ENCODE results near the gene TAF1A.

Gene TAF1A

DNA sequence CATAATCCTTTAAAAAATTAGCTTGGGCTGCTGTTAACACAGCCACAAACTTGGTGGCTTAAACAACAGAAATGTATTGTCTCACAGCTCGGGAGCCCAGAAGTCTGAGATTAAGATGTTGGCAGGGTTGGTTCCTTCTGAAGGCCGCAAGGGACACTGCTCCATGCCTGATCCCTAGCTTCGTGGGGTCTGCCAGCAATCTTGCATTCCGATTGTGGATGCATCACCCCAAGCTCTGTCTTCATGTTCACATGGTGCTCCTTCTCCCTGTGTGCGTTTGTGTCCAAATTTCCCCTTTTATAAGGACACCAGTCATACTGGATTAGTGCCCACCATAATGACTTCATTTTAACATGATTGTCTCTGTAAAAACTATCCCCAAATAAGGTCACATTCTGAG lies 36.9 kb downstream of the TAF1A start:
- H3K4me3 ChIP-seq (ENCODE audit: low read length): no peak overlapping the region
- H3K27ac ChIP-seq (ENCODE audit: low read depth, low read length): no peak overlapping the region
- no peak overlapping the region for H3K23ac ChIP-seq (ENCODE audit: low read length)
- no peak overlapping the region for H3K4me2 ChIP-seq (ENCODE audit: low read length)
- WGBS (ENCODE audit: extremely low coverage, insufficient coverage, low lambda C conversion rate): no CpG with 5 or more reads among the region's 5 CpGs
- no peak overlapping the region for H3K56ac ChIP-seq (ENCODE audit: low read length)
- no peak overlapping the region for H2BK5ac ChIP-seq (ENCODE audit: low read length)
- no peak overlapping the region for H2BK15ac ChIP-seq (replicated peaks; ENCODE audit: low read depth)
- H3K79me1 ChIP-seq (ENCODE audit: low read length): no peaks in the 10 kb centered on the region
- H2BK120ac ChIP-seq (ENCODE audit: low read depth, low read length): no peak overlapping the region
- no peak overlapping the region for H4K8ac ChIP-seq (ENCODE audit: low read depth, low read length)
- no peaks in the 10 kb centered on the region for H3K36me3 ChIP-seq (ENCODE audit: control insufficient read depth, insufficient read depth, low read length)
- no peak overlapping the region for H3K18ac ChIP-seq (ENCODE audit: low read length)
- no peak overlapping the region for H2AK5ac ChIP-seq (ENCODE audit: low read length)
- no peak overlapping the region for H3K4ac ChIP-seq (ENCODE audit: low read depth, low read length)
- DNase-seq: no peak
- no peaks in the 10 kb centered on the region for H3K79me2 ChIP-seq (ENCODE audit: control insufficient read depth, insufficient read depth, low read length)
- no peaks in the 10 kb centered on the region for H3K27me3 ChIP-seq (ENCODE audit: insufficient read depth, low read length, poor library complexity)
- H4K5ac ChIP-seq (ENCODE audit: low read length): no peak overlapping the region
- no peak overlapping the region for H3K9ac ChIP-seq (ENCODE audit: low read length)
- no peaks in the 10 kb centered on the region for H3K4me1 ChIP-seq (ENCODE audit: control insufficient read depth, low read depth, low read length)

DNA sequence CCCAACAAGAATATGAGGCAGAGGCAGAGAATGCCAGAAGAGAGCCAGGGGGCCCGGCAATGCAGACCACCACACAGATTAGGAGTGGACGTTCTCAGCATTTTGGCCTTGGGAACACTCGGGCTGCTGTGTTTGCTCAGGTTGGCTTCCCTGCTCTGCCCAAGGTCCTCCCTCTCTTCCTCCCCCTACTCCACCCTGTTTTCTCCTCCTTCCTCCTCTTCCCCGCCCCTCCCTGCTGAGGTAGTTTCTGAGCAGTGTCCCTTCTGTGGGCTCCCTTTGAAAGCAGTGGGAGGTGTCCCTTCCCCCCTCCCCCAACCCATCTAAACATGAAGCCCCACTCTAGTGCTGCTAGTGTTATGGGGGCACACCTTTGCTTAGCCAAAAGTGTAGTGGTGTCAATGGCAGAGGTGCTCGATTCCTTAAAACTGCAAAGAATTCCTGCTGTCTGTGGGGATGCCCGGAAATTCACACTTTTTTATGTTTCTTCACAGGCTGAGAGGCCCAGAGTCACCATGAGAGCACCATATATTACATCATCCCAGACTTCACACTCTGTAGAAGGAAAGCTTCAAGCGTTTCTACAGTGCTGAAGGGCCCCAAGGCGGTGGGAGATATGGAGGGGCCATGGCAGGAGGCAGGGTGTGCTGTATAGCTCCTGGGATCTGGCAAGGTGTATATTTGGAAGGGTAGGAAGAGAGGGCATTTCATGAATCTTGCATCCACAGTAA lies 41.6 kb downstream of the TAF1A start, which contains the start of gene HHIPL2:
TSS of gene HHIPL2 (minus strand) at position 161 of the 728 bp plus-strand sequence. CDS start at position 101, 60 bp downstream.
- Histone ChIP-seq H3K4me2 (ENCODE audit: low read length) (no peak within 1 kb of the TSS), H3K36me3 (ENCODE audit: control insufficient read depth, insufficient read depth, low read length) (no peaks in the 10 kb centered on the region), H3K23ac (ENCODE audit: low read length) (no peak within 1 kb of the TSS), H3K4ac (ENCODE audit: low read depth, low read length) (no peak within 1 kb of the TSS), H3K79me1 (ENCODE audit: low read length) (no peaks in the 10 kb centered on the region), H3K4me3 (ENCODE audit: low read length) (no peak within 1 kb of the TSS), H2AK5ac (ENCODE audit: low read length) (no peak within 1 kb of the TSS), H3K18ac (ENCODE audit: low read length) (no peak within 1 kb of the TSS), H2BK5ac (ENCODE audit: low read length) (no peak within 1 kb of the TSS), H4K5ac (ENCODE audit: low read length) (no peak within 1 kb of the TSS), H3K4me1 (ENCODE audit: control insufficient read depth, low read depth, low read length) (no peaks in the 10 kb centered on the region), H3K27ac (ENCODE audit: low read depth, low read length) (no peak within 1 kb of the TSS), H3K9ac (ENCODE audit: low read length) (no peak within 1 kb of the TSS), H3K27me3 (ENCODE audit: insufficient read depth, low read length, poor library complexity) (no peaks in the 10 kb centered on the region), H4K8ac (ENCODE audit: low read depth, low read length) (no peak within 1 kb of the TSS), H2BK120ac (ENCODE audit: low read depth, low read length) (no peak within 1 kb of the TSS), H3K56ac (ENCODE audit: low read length) (peak within 1 kb of the TSS; percentile 4), H3K79me2 (ENCODE audit: control insufficient read depth, insufficient read depth, low read length) (no peaks in the 10 kb centered on the region), H2BK15ac (replicated peaks; ENCODE audit: low read depth) (no peak within 1 kb of the TSS)
- peak; percentile 65 for DNase-seq
- no CpG with 5 or more reads among the region's 8 CpGs for WGBS (ENCODE audit: extremely low coverage, insufficient coverage, low lambda C conversion rate)

DNA sequence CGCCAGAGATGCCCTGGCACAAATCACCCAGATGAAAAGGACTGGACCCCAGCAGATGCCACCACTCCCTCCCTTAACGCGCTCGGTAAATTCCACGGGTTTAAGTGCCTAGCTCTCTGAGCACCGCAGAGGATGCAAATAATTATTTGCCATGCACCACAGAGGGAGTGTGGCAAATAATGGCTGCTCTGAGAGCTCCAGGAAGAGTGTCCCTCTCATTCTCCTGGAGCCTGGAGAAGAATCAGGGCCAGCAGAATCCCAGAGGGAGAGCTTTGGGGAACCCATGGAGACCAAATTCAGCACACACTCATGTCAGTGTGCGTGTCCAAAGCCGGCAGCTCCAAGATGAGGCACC lies 42.5 kb downstream of the TAF1A start:
- Histone ChIP-seq H3K27me3 (ENCODE audit: insufficient read depth, low read length, poor library complexity) (no peaks in the 10 kb centered on the region), H2BK15ac (replicated peaks; ENCODE audit: low read depth) (no peak overlapping the region), H2BK5ac (ENCODE audit: low read length) (no peak overlapping the region), H3K18ac (ENCODE audit: low read length) (no peak overlapping the region), H3K4me1 (ENCODE audit: control insufficient read depth, low read depth, low read length) (no peaks in the 10 kb centered on the region), H4K5ac (ENCODE audit: low read length) (no peak overlapping the region), H3K4me2 (ENCODE audit: low read length) (no peak overlapping the region), H2BK120ac (ENCODE audit: low read depth, low read length) (no peak overlapping the region), H3K36me3 (ENCODE audit: control insufficient read depth, insufficient read depth, low read length) (no peaks in the 10 kb centered on the region), H3K79me1 (ENCODE audit: low read length) (no peaks in the 10 kb centered on the region), H3K79me2 (ENCODE audit: control insufficient read depth, insufficient read depth, low read length) (no peaks in the 10 kb centered on the region), H3K4me3 (ENCODE audit: low read length) (no peak overlapping the region), H2AK5ac (ENCODE audit: low read length) (no peak overlapping the region), H3K9ac (ENCODE audit: low read length) (no peak overlapping the region), H3K4ac (ENCODE audit: low read depth, low read length) (no peak overlapping the region), H3K27ac (ENCODE audit: low read depth, low read length) (no peak overlapping the region), H3K56ac (ENCODE audit: low read length) (no peak overlapping the region), H4K8ac (ENCODE audit: low read depth, low read length) (no peak overlapping the region), H3K23ac (ENCODE audit: low read length) (no peak overlapping the region)
- no CpG with 5 or more reads among the region's 8 CpGs for WGBS (ENCODE audit: extremely low coverage, insufficient coverage, low lambda C conversion rate)
- DNase-seq: no peak

DNA sequence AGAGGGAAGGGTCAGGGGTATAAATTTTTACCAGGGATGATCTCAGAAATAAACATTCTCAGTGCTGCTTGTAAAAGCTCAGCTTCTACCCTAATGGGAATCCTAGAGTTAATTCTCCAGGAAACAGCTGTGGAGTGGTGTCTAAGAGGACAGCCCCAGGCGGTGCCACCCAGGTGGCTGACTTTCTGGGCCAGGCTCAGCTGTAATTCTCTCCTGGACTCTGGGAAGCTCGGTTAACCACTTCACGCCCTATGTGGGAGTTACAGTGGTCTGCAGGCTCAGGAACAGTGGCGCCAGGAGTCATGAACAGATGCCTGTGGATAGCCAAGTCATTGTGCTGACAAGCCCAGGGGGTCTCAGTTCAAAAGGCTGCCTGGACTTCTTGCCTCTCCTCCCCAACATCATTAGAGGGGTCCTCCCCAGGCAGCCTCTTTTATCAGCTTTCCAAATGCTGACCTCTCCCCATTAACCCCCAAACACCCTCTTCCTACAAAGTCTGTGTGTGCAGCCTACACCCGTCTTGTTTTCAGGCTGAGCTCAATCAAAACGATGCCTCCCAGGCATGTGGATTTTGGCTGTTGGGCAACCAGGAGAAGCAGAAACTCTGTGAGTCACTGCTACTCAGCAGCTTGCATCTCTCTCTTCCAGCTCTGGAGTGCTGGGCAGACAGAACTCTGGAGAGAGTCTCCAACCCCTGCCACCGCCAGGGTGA lies 43.0 kb downstream of the TAF1A start:
- H3K4me1 ChIP-seq (ENCODE audit: control insufficient read depth, low read depth, low read length): no peaks in the 10 kb centered on the region
- H3K27me3 ChIP-seq (ENCODE audit: insufficient read depth, low read length, poor library complexity): no peaks in the 10 kb centered on the region
- no peaks in the 10 kb centered on the region for H3K79me1 ChIP-seq (ENCODE audit: low read length)
- H2AK5ac ChIP-seq (ENCODE audit: low read length): no peak overlapping the region
- H3K18ac ChIP-seq (ENCODE audit: low read length): no peak overlapping the region
- no peak overlapping the region for H4K8ac ChIP-seq (ENCODE audit: low read depth, low read length)
- no peak overlapping the region for H3K27ac ChIP-seq (ENCODE audit: low read depth, low read length)
- no peak overlapping the region for H2BK15ac ChIP-seq (replicated peaks; ENCODE audit: low read depth)
- no peak overlapping the region for H2BK120ac ChIP-seq (ENCODE audit: low read depth, low read length)
- H3K79me2 ChIP-seq (ENCODE audit: control insufficient read depth, insufficient read depth, low read length): no peaks in the 10 kb centered on the region
- H3K4ac ChIP-seq (ENCODE audit: low read depth, low read length): no peak overlapping the region
- no peaks in the 10 kb centered on the region for H3K36me3 ChIP-seq (ENCODE audit: control insufficient read depth, insufficient read depth, low read length)
- no CpG with 5 or more reads among the region's 7 CpGs for WGBS (ENCODE audit: extremely low coverage, insufficient coverage, low lambda C conversion rate)
- no peak overlapping the region for H3K9ac ChIP-seq (ENCODE audit: low read length)
- peak; percentile 71 for DNase-seq
- H2BK5ac ChIP-seq (ENCODE audit: low read length): no peak overlapping the region
- H3K4me2 ChIP-seq (ENCODE audit: low read length): no peak overlapping the region
- no peak overlapping the region for H4K5ac ChIP-seq (ENCODE audit: low read length)
- H3K4me3 ChIP-seq (ENCODE audit: low read length): no peak overlapping the region
- no peak overlapping the region for H3K23ac ChIP-seq (ENCODE audit: low read length)
- no peak overlapping the region for H3K56ac ChIP-seq (ENCODE audit: low read length)

DNA sequence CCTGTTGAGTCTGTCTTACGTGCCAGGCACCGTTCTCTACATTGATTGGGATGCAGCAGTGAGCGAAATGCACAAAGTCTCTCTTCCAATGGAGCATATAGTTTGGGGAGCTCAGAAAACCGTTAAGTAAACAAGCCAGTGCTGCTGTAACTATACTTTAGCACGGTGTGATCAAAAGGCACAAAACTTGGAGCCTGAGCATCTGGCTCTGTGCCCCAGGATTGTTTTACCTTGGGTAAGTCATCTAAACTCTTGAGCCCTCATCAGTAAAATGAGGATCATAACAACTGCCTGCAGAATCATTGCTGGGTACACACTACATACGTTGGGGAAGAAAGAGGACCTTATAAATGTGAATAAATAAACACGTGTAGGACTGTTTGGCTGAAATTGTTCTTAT lies 43.6 kb downstream of the TAF1A start:
- Histone ChIP-seq H3K27me3 (ENCODE audit: insufficient read depth, low read length, poor library complexity) (no peaks in the 10 kb centered on the region), H3K18ac (ENCODE audit: low read length) (no peak overlapping the region), H2BK120ac (ENCODE audit: low read depth, low read length) (no peak overlapping the region), H4K8ac (ENCODE audit: low read depth, low read length) (no peak overlapping the region), H4K5ac (ENCODE audit: low read length) (no peak overlapping the region), H2BK5ac (ENCODE audit: low read length) (no peak overlapping the region), H3K4me2 (ENCODE audit: low read length) (no peak overlapping the region), H3K27ac (ENCODE audit: low read depth, low read length) (no peak overlapping the region), H3K4me3 (ENCODE audit: low read length) (no peak overlapping the region), H2BK15ac (replicated peaks; ENCODE audit: low read depth) (no peak overlapping the region), H3K23ac (ENCODE audit: low read length) (no peak overlapping the region), H3K4ac (ENCODE audit: low read depth, low read length) (no peak overlapping the region), H3K79me2 (ENCODE audit: control insufficient read depth, insufficient read depth, low read length) (no peaks in the 10 kb centered on the region), H3K79me1 (ENCODE audit: low read length) (no peaks in the 10 kb centered on the region), H3K56ac (ENCODE audit: low read length) (no peak overlapping the region), H3K36me3 (ENCODE audit: control insufficient read depth, insufficient read depth, low read length) (no peaks in the 10 kb centered on the region), H3K9ac (ENCODE audit: low read length) (no peak overlapping the region), H2AK5ac (ENCODE audit: low read length) (no peak overlapping the region), H3K4me1 (ENCODE audit: control insufficient read depth, low read depth, low read length) (no peaks in the 10 kb centered on the region)
- DNase-seq: no peak
- WGBS (ENCODE audit: extremely low coverage, insufficient coverage, low lambda C conversion rate): no CpG with 5 or more reads among the region's 7 CpGs

Measured in mesendoderm (in vitro differentiated cells).